GM12892 (cell line): ENCODE measurements around the gene NRXN3.

Experiments
- DNase-seq: peaks from one replicate; pipeline ENCODE4 v3.0.0; 2011; ENCODE audit not compliant: insufficient read length
- FAIRE-seq: peaks from 2 replicates; lab custom pipeline; 2011; peaks lifted over from hg19 to GRCh38; lab: Jason Lieb, UNC
- POLR2A ChIP-seq: IDR thresholded peaks from 2 replicates; pipeline ENCODE4 v1.6.1; 2011; ENCODE audit warnings: low read depth, low read length, control low read depth
- POLR2AphosphoS5 ChIP-seq: IDR thresholded peaks from 2 replicates; pipeline ENCODE4 v1.6.1; 2011; ENCODE audit warnings: low read depth, low read length, control low read depth
- TAF1 ChIP-seq: IDR thresholded peaks from 2 replicates; pipeline ENCODE4 v1.6.1; 2011; ENCODE audit warnings: low read depth, mild to moderate bottlenecking, control low read depth, low read length, borderline replicate concordance

NRXN3 gene

GRCh38 chr14:79043194-79043889 is 873.2 kb downstream of the NRXN3 start:
- FAIRE-seq (no peak), DNase-seq (no peak)
- TF ChIP-seq POLR2A (no peak), POLR2AphosphoS5 (no peak), TAF1 (no peak)

DNA sequence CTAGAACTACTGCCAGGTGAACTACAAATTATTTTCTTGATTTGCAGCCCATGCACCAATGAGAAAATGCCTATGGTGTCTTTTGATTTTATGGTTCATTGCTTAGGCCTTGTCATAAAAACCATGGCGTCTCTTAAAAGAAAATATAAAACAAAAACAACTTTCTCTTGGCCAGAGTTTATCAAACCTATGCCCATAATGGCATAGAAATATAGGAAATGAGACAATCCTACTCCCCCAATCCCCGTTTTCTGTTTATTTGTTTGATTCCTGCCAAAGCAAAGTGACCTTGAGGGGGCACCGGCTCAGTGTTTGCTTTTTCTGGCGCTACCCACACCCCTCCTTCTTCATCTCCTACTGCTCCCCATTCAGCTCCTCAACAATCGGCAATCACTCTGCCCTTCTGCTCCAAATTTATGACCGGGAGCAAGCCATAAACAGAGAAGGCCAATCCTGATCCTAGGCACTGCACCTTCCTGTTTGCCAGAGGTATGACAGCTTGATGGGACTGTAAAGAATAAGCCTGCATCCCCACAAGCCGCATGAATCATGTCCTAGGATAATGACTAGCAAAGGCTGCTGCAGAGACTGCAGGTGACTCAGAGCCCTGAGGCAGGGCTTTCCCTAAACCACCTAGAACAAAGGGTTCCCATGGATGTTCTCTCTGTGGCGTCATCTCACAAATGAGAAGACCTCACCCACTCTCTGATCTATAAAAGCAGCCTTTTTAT is 874.9 kb downstream of the NRXN3 start:
- no peak for TF ChIP-seq POLR2AphosphoS5
- TF ChIP-seq TAF1: no peak
- TF ChIP-seq POLR2A: no peak
- FAIRE-seq (no peak), DNase-seq (no peak)

GRCh38 chr14:79050787-79051727 is 880.9 kb downstream of the NRXN3 start:
- DNase-seq (no peak), FAIRE-seq (no peak)
- no peak for TF ChIP-seq POLR2AphosphoS5
- no peak for TF ChIP-seq TAF1
- TF ChIP-seq POLR2A: no peak

GRCh38 chr14:79051742-79052141 is 881.6 kb downstream of the NRXN3 start:
- DNase-seq: no peak
- TF ChIP-seq POLR2A (no peak), POLR2AphosphoS5 (no peak), TAF1 (no peak)
- FAIRE-seq: no peak

DNA sequence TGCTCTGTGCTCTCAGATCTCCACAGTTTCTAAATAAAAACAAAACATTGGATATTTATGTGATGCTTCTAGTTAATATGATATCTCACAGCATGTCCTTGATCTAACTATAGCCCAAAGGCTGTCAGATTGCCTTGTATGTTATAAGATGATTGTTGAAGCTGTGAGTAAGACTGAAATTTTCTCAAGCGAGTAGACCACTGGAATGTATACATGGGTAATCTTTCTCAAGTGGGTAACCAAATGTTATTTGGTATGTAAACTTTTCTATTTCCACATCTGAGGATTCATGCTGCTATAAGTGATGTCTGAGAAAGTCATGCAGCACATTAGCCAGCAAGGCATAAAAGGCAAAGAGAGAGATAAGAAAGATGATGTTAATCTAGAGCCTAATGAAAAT is 886.7 kb downstream of the NRXN3 start:
- DNase-seq (no peak), FAIRE-seq (no peak)

DNA sequence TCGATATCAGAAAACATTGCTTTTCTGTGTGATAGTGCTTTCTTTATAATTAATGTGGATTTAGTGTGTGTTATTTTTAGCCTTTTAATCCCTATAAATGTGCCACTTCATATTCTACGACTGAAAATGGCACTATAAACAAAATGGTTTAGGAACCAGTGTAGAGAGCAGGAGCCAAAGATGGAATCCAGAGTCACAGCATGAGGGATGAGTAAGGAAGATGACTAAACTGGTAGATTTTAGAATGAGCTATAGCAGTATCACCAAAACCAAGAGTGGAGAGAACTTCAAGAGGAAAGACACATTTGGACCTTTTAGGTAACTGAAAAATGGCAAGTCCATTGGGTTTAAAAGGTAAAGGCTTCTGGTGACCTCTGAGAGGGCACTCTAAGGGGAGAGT is 887.2 kb downstream of the NRXN3 start:
- FAIRE-seq (no peak), DNase-seq (no peak)
- TF ChIP-seq POLR2A: no peak
- TF ChIP-seq TAF1: no peak
- no peak for TF ChIP-seq POLR2AphosphoS5

More for the DNA sequence above, 886.7 kb downstream of the NRXN3 start:
- TF ChIP-seq POLR2A: no peak

DNA sequence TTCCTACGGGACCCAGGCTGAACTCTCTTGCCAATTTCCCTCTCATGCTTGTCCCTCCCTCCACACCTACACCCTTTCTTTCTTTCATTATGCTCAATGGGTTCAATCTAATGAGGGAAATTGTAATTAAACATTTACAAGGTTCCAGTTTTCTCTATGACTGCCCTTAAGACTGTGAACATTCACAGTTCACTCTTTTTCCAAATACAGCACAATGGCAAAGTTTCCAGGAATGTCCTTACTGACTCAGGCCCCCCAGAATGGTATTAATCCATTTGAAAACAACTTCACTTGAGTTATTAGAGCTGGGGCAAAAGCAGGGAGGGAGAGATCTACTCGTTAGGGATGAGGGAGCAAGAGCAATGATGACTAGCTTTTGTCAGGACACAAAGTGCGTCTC is 892.1 kb downstream of the NRXN3 start:
- no peak for TF ChIP-seq POLR2AphosphoS5
- DNase-seq: no peak
- no peak for FAIRE-seq

GRCh38 chr14:79064214-79064613 is 894.0 kb downstream of the NRXN3 start:
- no peak for TF ChIP-seq POLR2AphosphoS5
- TF ChIP-seq POLR2A: no peak
- no peak for TF ChIP-seq TAF1
- FAIRE-seq (no peak), DNase-seq (no peak)

DNA sequence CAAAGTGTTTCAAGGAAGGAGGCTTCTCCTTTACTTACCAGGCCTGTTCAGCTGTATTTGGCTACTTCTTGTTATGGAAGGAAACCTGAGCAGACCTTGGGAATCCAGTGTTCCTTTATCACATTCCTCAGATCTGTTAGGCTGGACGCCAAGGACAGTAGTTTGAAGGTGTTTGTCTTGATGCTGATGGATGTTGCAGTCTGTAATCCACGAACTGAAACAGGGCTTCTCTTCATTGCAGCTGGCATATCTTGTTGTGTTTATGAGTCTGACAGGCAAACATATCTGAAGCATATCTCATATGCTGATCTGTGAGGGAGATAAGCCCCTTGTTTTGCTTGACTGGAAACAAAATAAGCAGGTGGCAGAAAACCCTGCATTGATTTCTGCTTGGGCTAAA is 904.3 kb downstream of the NRXN3 start:
- DNase-seq (no peak), FAIRE-seq (no peak)
- TF ChIP-seq POLR2AphosphoS5: no peak
- no peak for TF ChIP-seq POLR2A
- TF ChIP-seq TAF1: no peak

DNA sequence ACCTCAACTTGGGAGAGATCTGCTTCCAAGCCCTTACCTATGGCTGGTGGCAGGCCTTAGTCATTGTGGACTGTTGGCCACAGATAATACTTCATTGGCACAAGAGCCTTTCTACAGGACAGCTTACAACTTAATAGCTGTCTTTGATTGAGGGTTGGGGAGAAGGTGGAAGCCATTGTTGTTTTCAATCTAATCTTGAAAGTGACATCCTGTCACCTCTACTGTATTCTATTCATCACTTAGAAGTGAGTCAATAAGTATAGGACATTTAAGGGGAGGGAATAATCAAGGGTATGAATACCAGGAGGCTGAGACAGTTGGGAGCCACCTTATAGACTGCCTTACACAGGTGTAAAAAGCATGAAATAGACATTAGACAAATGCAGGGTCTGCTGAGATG is 906.3 kb downstream of the NRXN3 start:
- DNase-seq: no peak
- no peak for FAIRE-seq
- no peak for TF ChIP-seq POLR2AphosphoS5
- TF ChIP-seq POLR2A: no peak
- TF ChIP-seq TAF1: no peak

DNA sequence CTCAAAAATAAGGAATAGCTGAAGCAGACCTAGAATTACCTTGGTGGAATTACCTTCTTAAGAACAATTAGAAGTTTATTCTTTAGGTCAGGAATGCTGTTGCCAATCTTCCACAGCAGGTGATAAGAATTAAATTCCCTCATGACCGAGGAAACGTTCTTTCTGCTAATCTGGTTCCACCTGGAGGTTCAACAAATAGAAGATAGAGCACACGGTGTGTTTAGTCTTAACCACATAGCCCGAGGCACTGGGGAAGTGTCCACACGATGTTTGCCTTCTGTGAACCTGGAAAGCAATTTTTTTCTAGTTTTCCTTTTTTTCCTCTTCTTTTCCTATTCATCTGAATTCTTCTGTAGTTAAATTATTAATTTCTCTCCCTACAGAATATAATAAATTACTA is 906.9 kb downstream of the NRXN3 start:
- DNase-seq (no peak), FAIRE-seq (no peak)
- TF ChIP-seq POLR2AphosphoS5: no peak
- TF ChIP-seq TAF1: no peak
- no peak for TF ChIP-seq POLR2A
